Calu3 (cell line): ENCODE data around the gene XRCC6. TPM values are rescaled to one million over a fixed set of nuclear protein-coding genes. Genes with fewer than 3 reads are reported as not detected.
"Not testable (repeated sequence)": the region's sequence is repeated elsewhere in the genome, so short reads cannot be mapped to it uniquely, and the experiment has no call there.

Experiments used
- BruUV-seq: library from RNA; stranded (reverse); fragments of 400-500 nt; replicated peaks from 2 replicates; lab custom pipeline; 2021; lab: Mats Ljungman, UMichigan
- CTCF ChIA-PET: fragments of 300-600 bp; sonication (Branson Sonifier 250); formaldehyde crosslinking; loops from one replicate; lab custom pipeline; 2022; ENCODE audit warnings: antibody characterized with exemption; lab: Charles Lee
- DNase-seq: peaks from one replicate; pipeline ENCODE4 v3.0.0; 2022
- H3K27ac Mint-ChIP-seq: one replicate; pipeline ENCODE4 v1.8.0; 2022; ENCODE audit warnings: mixed read lengths; ENCODE audit not compliant: unreplicated experiment
- H3K27me3 Mint-ChIP-seq: one replicate; pipeline ENCODE4 v1.8.0; 2022; ENCODE audit warnings: mixed read lengths; ENCODE audit not compliant: unreplicated experiment
- H3K36me3 Mint-ChIP-seq: one replicate; pipeline ENCODE4 v1.8.0; 2022; ENCODE audit warnings: mild to moderate bottlenecking, moderate library complexity, mixed read lengths; ENCODE audit not compliant: insufficient read depth, unreplicated experiment
- H3K4me1 Mint-ChIP-seq: one replicate; pipeline ENCODE4 v1.8.0; 2022; ENCODE audit warnings: mild to moderate bottlenecking, low read depth, mixed read lengths; ENCODE audit not compliant: unreplicated experiment
- H3K4me3 Mint-ChIP-seq: one replicate; pipeline ENCODE4 v1.8.0; 2022; ENCODE audit warnings: mild to moderate bottlenecking, low read depth, moderate library complexity, mixed read lengths; ENCODE audit not compliant: unreplicated experiment
- H3K9me3 Mint-ChIP-seq: one replicate; pipeline ENCODE4 v1.8.0; 2022; ENCODE audit warnings: low read depth, mixed read lengths; ENCODE audit not compliant: unreplicated experiment
- CTCF ChIP-seq: fragments of 200-600 bp; IDR thresholded peaks from one replicate; pipeline ENCODE4 v1.8.0; 2022; ENCODE audit warnings: antibody characterized with exemption; ENCODE audit not compliant: unreplicated experiment
- intact Hi-C: fragments of 100-400 bp; cut with micrococcal nuclease; formaldehyde crosslinking; loops from one replicate; pipeline ENCODE4 v1.10.0; 2022; ENCODE audit not compliant: unreplicated experiment
- total RNA-seq: library from RNA; stranded (reverse); gene quantifications from 2 replicates; pipeline ENCODE4 v1.2.3, GENCODE V29; 2022

XRCC6 gene
- total RNA-seq, 1 experiment from 2014 or later: 401 TPM

DNA sequence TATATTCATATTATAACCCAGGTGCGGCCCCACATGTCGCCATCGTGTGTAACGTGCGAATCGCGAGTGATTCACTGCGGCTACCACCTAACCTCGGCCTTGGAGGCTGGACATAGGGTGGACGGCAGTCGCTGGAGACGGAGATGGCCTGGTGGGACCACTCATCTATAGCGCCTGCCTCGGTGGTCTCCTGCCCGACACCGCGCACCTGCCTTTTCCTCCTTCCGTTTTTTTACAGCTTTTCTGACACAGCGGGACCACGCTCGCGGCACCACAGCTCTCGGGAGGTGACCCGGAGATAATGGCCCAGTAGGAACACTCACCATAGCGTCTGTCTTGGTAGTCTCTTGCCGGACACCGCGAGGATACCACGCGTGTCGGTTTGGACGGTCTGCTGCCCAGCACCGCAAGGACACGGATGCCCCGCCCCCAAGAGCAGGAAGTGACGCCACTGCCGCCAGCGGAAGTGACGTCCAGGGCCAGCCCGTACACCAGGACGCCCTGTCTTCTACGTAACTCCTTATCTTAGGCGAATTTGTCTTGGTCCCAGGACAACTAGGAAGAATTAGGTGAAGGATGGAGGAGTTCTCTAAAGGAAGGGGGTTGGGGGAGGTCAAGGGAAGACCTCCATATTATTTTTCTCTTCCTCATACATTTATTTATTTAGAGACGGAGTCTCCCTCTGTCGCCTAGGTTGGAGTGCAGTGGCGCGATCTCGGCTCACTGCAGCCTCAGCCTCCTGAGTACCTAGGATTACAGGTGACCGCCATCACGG lies 61.1 kb downstream of the XRCC6 start:
- H3K9me3 Mint-ChIP-seq: no peaks in the 10 kb centered on the region
- peak overlapping the region; percentile 94 for H3K4me3 Mint-ChIP-seq
- H3K27me3 Mint-ChIP-seq: no peaks in the 10 kb centered on the region
- peaks cover 59% of the 10 kb centered on the region for H3K36me3 Mint-ChIP-seq
- CTCF ChIA-PET: no interaction called here
- BruUV-seq: no TSS peak
- H3K27ac Mint-ChIP-seq: peak overlapping the region; percentile 99
- H3K4me1 Mint-ChIP-seq: peaks cover 7% of the 10 kb centered on the region
- intact Hi-C loops: no loop called here
- no peak for TF ChIP-seq CTCF
- peak; percentile 93 for DNase-seq

DNA sequence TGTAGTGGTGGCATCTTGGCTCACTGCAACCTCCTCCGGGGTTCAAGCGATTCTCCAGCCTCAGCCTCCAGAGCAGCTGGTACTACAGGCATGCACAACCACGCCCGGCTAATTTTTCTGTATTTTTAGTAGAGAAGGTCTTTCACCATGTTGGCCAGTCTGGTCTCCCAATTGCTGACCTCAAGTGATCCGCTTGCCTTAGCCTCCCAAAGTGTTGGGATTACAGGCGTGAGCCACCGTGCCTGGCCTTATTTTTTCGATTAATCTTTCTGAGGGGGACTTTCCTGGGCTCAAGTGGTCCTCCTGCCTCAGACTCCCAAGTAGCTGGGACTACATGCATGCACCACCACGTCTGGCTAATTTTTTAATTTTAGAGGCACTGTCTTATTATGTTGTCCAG lies 62.0 kb downstream of the XRCC6 start:
- Mint-ChIP-seq H3K27ac (peak overlapping the region; percentile 99), H3K4me3 (peak overlapping the region; percentile 94), H3K4me1 (peaks cover 7% of the 10 kb centered on the region), H3K36me3 (peaks cover 61% of the 10 kb centered on the region), H3K9me3 (no peaks in the 10 kb centered on the region), H3K27me3 (no peaks in the 10 kb centered on the region)
- BruUV-seq: no TSS peak
- intact Hi-C loops: no loop called here
- no peak for DNase-seq
- no peak for TF ChIP-seq CTCF
- CTCF ChIA-PET: interaction anchor here (0.7 kb wide), 1 partner anchor 115 kb away, joined by 3 read pairs; no protein-coding TSS in a partner anchor

DNA sequence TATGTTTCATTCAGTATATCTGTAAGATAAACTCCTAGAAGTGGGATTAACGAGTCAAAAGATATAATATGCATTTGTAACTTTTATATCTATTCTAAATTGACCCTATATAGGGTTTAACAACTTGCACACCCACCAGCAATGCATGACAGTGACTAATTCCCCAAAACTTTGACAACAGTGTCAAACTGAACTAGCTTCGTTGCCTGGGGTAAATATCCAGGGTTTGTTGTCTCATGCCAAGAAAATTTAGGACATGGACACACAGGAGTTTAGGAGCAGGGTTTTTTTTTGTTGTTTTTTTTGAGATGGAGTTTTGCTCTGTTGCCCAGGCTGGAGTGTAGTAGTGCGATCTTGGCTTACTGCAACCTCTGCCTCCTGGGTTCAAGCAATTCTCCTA lies 62.5 kb downstream of the XRCC6 start:
- Mint-ChIP-seq H3K27ac (no peak overlapping the region), H3K27me3 (no peaks in the 10 kb centered on the region), H3K9me3 (no peaks in the 10 kb centered on the region), H3K36me3 (peaks cover 61% of the 10 kb centered on the region), H3K4me3 (no peak overlapping the region), H3K4me1 (peaks cover 7% of the 10 kb centered on the region)
- intact Hi-C loops: no loop called here
- CTCF ChIA-PET: interaction anchor here (0.7 kb wide), 1 partner anchor 115 kb away, joined by 3 read pairs; no protein-coding TSS in a partner anchor
- no peak for DNase-seq
- BruUV-seq: no TSS peak
- no peak for TF ChIP-seq CTCF

DNA sequence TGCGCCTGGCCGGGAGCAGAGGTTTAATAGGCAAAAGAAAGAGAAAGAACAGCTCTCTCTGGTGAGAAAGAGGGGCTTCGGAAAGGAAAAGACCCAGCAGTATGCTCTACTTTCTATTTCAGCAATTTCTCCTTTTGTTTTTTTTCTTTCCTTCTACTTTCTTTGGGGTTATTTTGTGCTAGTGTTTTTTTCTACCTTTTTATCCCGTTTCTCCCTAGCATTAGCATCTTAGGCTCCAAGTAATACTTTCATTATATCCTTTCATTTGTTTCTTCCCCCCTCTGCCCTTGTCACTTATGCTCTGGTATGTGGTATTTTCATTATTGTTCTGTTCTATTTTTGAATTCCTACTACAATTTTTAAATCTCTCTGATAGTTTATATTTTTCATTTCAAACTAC lies 63.1 kb downstream of the XRCC6 start:
- H3K27ac Mint-ChIP-seq: peak overlapping the region; percentile 11
- H3K4me3 Mint-ChIP-seq: no peak overlapping the region

GRCh38 chr22:41686890-41687289 lies 65.8 kb downstream of the XRCC6 start:
- H3K27me3 Mint-ChIP-seq, H3K4me1 Mint-ChIP-seq, DNase-seq, H3K27ac Mint-ChIP-seq, BruUV-seq, CTCF ChIA-PET, intact Hi-C loops, H3K9me3 Mint-ChIP-seq: not testable (repeated sequence)
- H3K36me3 Mint-ChIP-seq: peaks cover 40% of the 10 kb centered on the region
- peak overlapping the region; percentile 86 for H3K4me3 Mint-ChIP-seq

More for the DNA sequence above, 63.1 kb downstream of the XRCC6 start:
- DNase-seq: no peak
- no peaks in the 10 kb centered on the region for H3K27me3 Mint-ChIP-seq
- TF ChIP-seq CTCF: no peak
- H3K36me3 Mint-ChIP-seq: peaks cover 61% of the 10 kb centered on the region
- H3K4me1 Mint-ChIP-seq: peaks cover 7% of the 10 kb centered on the region
- H3K9me3 Mint-ChIP-seq: no peaks in the 10 kb centered on the region
- BruUV-seq: no TSS peak
- CTCF ChIA-PET: no interaction called here
- intact Hi-C loops: no loop called here
